CD14-positive monocyte (primary cell): Measurements from ENCODE around the gene HAND2. TPM values are rescaled to one million over a fixed set of nuclear protein-coding genes. Genes with fewer than 3 reads are reported as not detected.

ENCODE experiments used
- DNase-seq, 3 donors: peaks; one replicate each; pipeline ENCODE4 v3.0.0-alpha.2; 2011 to 2022
- H2AFZ ChIP-seq: 2 replicates; pipeline ENCODE4 v1.6.0; 2012; ENCODE audit warnings: mild to moderate bottlenecking, low read depth, low read length, inconsistent platforms; ENCODE audit not compliant: insufficient read depth, poor library complexity, severe bottlenecking
- H3K27ac ChIP-seq, 2 donors: 1 replicate in 1 of 2; 2 replicates in 1 of 2; pipeline ENCODE4 v1.5.1; 2012 to 2013; ENCODE audit warnings: low read length in 2 of 2, control low read depth in 1 of 2, inconsistent platforms in 1 of 2, low read depth in 1 of 2, mild to moderate bottlenecking in 1 of 2
- H3K27me3 ChIP-seq, 2 donors: one replicate each; pipeline versions ENCODE4 v1.6.0 to v1.6.1; 2011 to 2013; ENCODE audit warnings: low read length in 2 of 2; ENCODE audit not compliant: control insufficient read depth in 2 of 2, insufficient read depth in 2 of 2
- H3K36me3 ChIP-seq, 2 donors: replicated peaks in 1 of 2; 1 replicate in 1 of 2; 2 replicates in 1 of 2; pipeline versions ENCODE4 v1.5.1 to v1.6.1; 2012 to 2013; ENCODE audit warnings: low read length in 2 of 2, control low read depth in 1 of 2, inconsistent platforms in 1 of 2, mild to moderate bottlenecking in 1 of 2; ENCODE audit not compliant: insufficient read depth in 2 of 2, control insufficient read depth in 1 of 2
- H3K4me1 ChIP-seq, 2 donors: 1 replicate in 1 of 2; 2 replicates in 1 of 2; pipeline versions ENCODE4 v1.5.1 to v1.6.1; 2012 to 2013; ENCODE audit warnings: low read length in 2 of 2, control low read depth in 1 of 2, inconsistent platforms in 1 of 2, mild to moderate bottlenecking in 1 of 2, moderate library complexity in 1 of 2; ENCODE audit not compliant: insufficient read depth in 2 of 2, control insufficient read depth in 1 of 2
- H3K4me2 ChIP-seq: replicated peaks from 2 replicates; pipeline ENCODE3; 2012; ENCODE audit warnings: low read length, moderate library complexity, mild to moderate bottlenecking; ENCODE audit not compliant: poor library complexity, severe bottlenecking; ENCODE audit errors: extremely low read depth
- H3K4me3 ChIP-seq, 3 experiments: fragments of 200-600 bp in 1 of 3; sonication (generic) in 1 of 3; replicated peaks in 1 of 3; 1 replicate in 2 of 3; 2 replicates in 1 of 3; pipeline ENCODE4 v1.5.1; 2011 to 2013; ENCODE audit warnings: low read length in 3 of 3, mild to moderate bottlenecking in 3 of 3, control low read depth in 2 of 3, low read depth in 2 of 3, inconsistent platforms in 1 of 3, moderate library complexity in 1 of 3
- H3K79me2 ChIP-seq: 2 replicates; pipeline ENCODE4 v1.6.0; 2012; ENCODE audit warnings: mild to moderate bottlenecking, control low read depth, inconsistent platforms, low read length, moderate library complexity; ENCODE audit not compliant: insufficient read depth
- H3K9ac ChIP-seq: 2 replicates; pipeline ENCODE4 v1.6.0; 2017; ENCODE audit warnings: low read length, mild to moderate bottlenecking; ENCODE audit not compliant: insufficient read depth, poor library complexity, severe bottlenecking
- H3K9me3 ChIP-seq, 2 donors: replicated peaks in 1 of 2; 1 replicate in 1 of 2; 2 replicates in 1 of 2; pipeline versions ENCODE4 v1.5.1 to v1.6.1; 2012 to 2013; ENCODE audit warnings: low read length in 2 of 2, control low read depth in 1 of 2; ENCODE audit not compliant: control insufficient read depth in 1 of 2, insufficient read depth in 1 of 2
- H4K20me1 ChIP-seq: 2 replicates; pipeline ENCODE4 v1.6.0; 2012; ENCODE audit warnings: mild to moderate bottlenecking, low read length, control low read depth, moderate library complexity; ENCODE audit not compliant: insufficient read depth
- H3K27ac Mint-ChIP-seq, 7 donors: one replicate each; pipeline ENCODE4 v1.8.0; 2020; ENCODE audit warnings: mild to moderate bottlenecking in 7 of 7, mixed read lengths in 7 of 7, moderate library complexity in 6 of 7, inconsistent platforms in 2 of 7
- H3K27me3 Mint-ChIP-seq, 3 donors: one replicate each; pipeline ENCODE4 v1.8.0; 2021 to 2022; ENCODE audit warnings: low read depth in 3 of 3, mild to moderate bottlenecking in 3 of 3, mixed read lengths in 3 of 3, moderate library complexity in 3 of 3, inconsistent platforms in 1 of 3
- H3K36me3 Mint-ChIP-seq, 2 donors: one replicate each; pipeline ENCODE4 v1.8.0; 2020; ENCODE audit warnings: mixed read lengths in 2 of 2, inconsistent platforms in 1 of 2, mild to moderate bottlenecking in 1 of 2
- H3K4me1 Mint-ChIP-seq: one replicate; pipeline ENCODE4 v1.8.0; 2020; ENCODE audit warnings: mild to moderate bottlenecking, mixed read lengths
- H3K4me3 Mint-ChIP-seq, 2 donors: one replicate each; pipeline ENCODE4 v1.8.0; 2020; ENCODE audit warnings: mild to moderate bottlenecking in 2 of 2, mixed read lengths in 2 of 2, moderate library complexity in 1 of 2
- H3K9me3 Mint-ChIP-seq, 7 donors: one replicate each; pipeline ENCODE4 v1.8.0; 2020 to 2022; ENCODE audit warnings: mixed read lengths in 7 of 7, mild to moderate bottlenecking in 6 of 7, moderate library complexity in 6 of 7, inconsistent platforms in 2 of 7
- CTCF ChIP-seq: fragments of 200-600 bp; IDR thresholded peaks from one replicate; pipeline ENCODE4 v1.8.0; 2022; ENCODE audit warnings: antibody characterized with exemption, mild to moderate bottlenecking
- WGBS: methylation state at CpG from one replicate; pipeline ENCODE4 v1.1.5; 2013; ENCODE audit warnings: missing lambda C conversion rate; ENCODE audit not compliant: insufficient coverage; 5-methylcytosine and 5-hydroxymethylcytosine counted together
- intact Hi-C, 2 donors: fragments of 100-400 bp; cut with micrococcal nuclease; formaldehyde crosslinking; loops; one replicate each; pipeline versions ENCODE4 v1.15.0 to v1.15.1; 2023
- polyA plus RNA-seq, 3 donors: library from polyadenylated mRNA; depleted of rRNA in 1 of 3; unstranded in 2 of 3; stranded (reverse) in 1 of 3; fragments of 300-500 nt in 2 of 3; fragments of >200 nt in 1 of 3; fragmentation: Illumina TruSeq in 2 of 3; gene quantifications; 1 replicate in 2 of 3; 2 replicates in 1 of 3; pipeline ENCODE4 v1.2.3, GENCODE V29; 2012 to 2021

HAND2 gene
- polyA plus RNA-seq, 3 donors = not detected

GRCh38 chr4:173504181-173504503 is 25.9 kb downstream of the HAND2 start:
- peaks cover 71 to 100% of the 10 kb centered on the region in 2 donors for H3K27me3 ChIP-seq
- H3K4me1 Mint-ChIP-seq = peaks cover 79% of the 10 kb centered on the region
- H2AFZ ChIP-seq = no peak overlapping the region
- peak overlapping the region in 1 of 2 donors; percentile 94 for H3K4me3 Mint-ChIP-seq
- peaks cover 7 to 72% (median 54%) of the 10 kb centered on the region in 7 donors for H3K9me3 Mint-ChIP-seq
- intact Hi-C loops = no loop called here
- no peak overlapping the region for H3K27ac Mint-ChIP-seq
- DNase-seq = no peak
- no peaks in the 10 kb centered on the region for H4K20me1 ChIP-seq
- H3K27me3 Mint-ChIP-seq = peaks cover 91 to 99% (median 93%) of the 10 kb centered on the region in 3 donors
- H3K9ac ChIP-seq = no peak overlapping the region
- H3K9me3 ChIP-seq = peaks cover 32 to 51% of the 10 kb centered on the region in 2 donors
- no peak overlapping the region for H3K4me3 ChIP-seq
- no peaks in the 10 kb centered on the region for H3K79me2 ChIP-seq
- no peak overlapping the region for H3K4me2 ChIP-seq
- H3K36me3 Mint-ChIP-seq = peaks cover 27 to 40% of the 10 kb centered on the region in 2 donors
- TF ChIP-seq CTCF = no peak
- no peak overlapping the region for H3K27ac ChIP-seq
- H3K4me1 ChIP-seq = peaks cover 57 to 69% of the 10 kb centered on the region in 2 donors
- 35% methylated on average over 4 of the region's 7 CpGs for WGBS
- H3K36me3 ChIP-seq = no peaks in the 10 kb centered on the region

- Histone ChIP-seq H3K4me2 (no peak overlapping the region), H3K27ac (no peak overlapping the region), H3K27me3 (peaks cover 69 to 94% of the 10 kb centered on the region in 2 donors), H3K9ac (no peak overlapping the region), H3K79me2 (no peaks in the 10 kb centered on the region), H3K4me1 (peaks cover 54 to 68% of the 10 kb centered on the region in 2 donors), H3K9me3 (peaks cover 27 to 48% of the 10 kb centered on the region in 2 donors), H3K4me3 (no peak overlapping the region), H4K20me1 (no peaks in the 10 kb centered on the region), H2AFZ (no peak overlapping the region), H3K36me3 (no peaks in the 10 kb centered on the region)
- intact Hi-C loops = no loop called here
- Mint-ChIP-seq H3K4me1 (peaks cover 73% of the 10 kb centered on the region), H3K4me3 (peak overlapping the region in 1 of 2 donors; percentile 94), H3K36me3 (peaks cover 23 to 36% of the 10 kb centered on the region in 2 donors), H3K27me3 (peaks cover 85 to 95% (median 87%) of the 10 kb centered on the region in 3 donors), H3K9me3 (peaks cover 7 to 66% (median 48%) of the 10 kb centered on the region in 7 donors), H3K27ac (peak overlapping the region in 1 of 7 donors; percentile 68)
- DNase-seq = no peak
- TF ChIP-seq CTCF = no peak
- 24% methylated on average over 6 of the region's 13 CpGs for WGBS
Measured at GRCh38 chr4:173503330-173504180, 26.5 kb downstream of the HAND2 start.
